ENCODE measurements around the gene MESP1.

MESP1 gene

DNA sequence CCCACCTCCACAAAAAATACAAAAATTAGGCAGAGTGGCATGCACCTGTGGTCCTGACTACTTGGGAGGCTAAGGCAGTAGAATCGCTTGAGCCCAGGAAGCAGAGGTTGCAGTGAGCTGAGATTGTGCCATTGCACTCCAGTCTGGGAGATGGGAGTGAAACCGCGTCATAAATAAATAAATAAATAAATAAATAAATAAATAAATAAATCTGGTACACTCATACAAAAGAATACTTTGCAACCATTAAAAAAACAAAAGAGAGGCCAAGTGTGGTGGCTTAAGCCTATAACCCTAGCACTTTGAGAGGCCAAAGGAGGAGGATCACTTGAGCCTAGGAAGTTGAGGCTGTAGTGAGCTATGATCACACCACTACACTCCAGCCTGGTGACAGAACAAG lies 28.0 kb downstream of the MESP1 start:
- TF ChIP-seq, protein P1, sequence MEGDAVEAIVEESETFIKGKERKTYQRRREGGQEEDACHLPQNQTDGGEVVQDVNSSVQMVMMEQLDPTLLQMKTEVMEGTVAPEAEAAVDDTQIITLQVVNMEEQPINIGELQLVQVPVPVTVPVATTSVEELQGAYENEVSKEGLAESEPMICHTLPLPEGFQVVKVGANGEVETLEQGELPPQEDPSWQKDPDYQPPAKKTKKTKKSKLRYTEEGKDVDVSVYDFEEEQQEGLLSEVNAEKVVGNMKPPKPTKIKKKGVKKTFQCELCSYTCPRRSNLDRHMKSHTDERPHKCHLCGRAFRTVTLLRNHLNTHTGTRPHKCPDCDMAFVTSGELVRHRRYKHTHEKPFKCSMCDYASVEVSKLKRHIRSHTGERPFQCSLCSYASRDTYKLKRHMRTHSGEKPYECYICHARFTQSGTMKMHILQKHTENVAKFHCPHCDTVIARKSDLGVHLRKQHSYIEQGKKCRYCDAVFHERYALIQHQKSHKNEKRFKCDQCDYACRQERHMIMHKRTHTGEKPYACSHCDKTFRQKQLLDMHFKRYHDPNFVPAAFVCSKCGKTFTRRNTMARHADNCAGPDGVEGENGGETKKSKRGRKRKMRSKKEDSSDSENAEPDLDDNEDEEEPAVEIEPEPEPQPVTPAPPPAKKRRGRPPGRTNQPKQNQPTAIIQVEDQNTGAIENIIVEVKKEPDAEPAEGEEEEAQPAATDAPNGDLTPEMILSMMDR (IDR thresholded peaks at IDR 0.05; ENCODE audit: insufficient read depth, low read length), result no peak
- TF ChIP-seq, protein P2, sequence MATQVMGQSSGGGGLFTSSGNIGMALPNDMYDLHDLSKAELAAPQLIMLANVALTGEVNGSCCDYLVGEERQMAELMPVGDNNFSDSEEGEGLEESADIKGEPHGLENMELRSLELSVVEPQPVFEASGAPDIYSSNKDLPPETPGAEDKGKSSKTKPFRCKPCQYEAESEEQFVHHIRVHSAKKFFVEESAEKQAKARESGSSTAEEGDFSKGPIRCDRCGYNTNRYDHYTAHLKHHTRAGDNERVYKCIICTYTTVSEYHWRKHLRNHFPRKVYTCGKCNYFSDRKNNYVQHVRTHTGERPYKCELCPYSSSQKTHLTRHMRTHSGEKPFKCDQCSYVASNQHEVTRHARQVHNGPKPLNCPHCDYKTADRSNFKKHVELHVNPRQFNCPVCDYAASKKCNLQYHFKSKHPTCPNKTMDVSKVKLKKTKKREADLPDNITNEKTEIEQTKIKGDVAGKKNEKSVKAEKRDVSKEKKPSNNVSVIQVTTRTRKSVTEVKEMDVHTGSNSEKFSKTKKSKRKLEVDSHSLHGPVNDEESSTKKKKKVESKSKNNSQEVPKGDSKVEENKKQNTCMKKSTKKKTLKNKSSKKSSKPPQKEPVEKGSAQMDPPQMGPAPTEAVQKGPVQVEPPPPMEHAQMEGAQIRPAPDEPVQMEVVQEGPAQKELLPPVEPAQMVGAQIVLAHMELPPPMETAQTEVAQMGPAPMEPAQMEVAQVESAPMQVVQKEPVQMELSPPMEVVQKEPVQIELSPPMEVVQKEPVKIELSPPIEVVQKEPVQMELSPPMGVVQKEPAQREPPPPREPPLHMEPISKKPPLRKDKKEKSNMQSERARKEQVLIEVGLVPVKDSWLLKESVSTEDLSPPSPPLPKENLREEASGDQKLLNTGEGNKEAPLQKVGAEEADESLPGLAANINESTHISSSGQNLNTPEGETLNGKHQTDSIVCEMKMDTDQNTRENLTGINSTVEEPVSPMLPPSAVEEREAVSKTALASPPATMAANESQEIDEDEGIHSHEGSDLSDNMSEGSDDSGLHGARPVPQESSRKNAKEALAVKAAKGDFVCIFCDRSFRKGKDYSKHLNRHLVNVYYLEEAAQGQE (IDR thresholded peaks at IDR 0.05; ENCODE audit: insufficient replicate concordance, low read depth), result no peak
- TF ChIP-seq GABPA (IDR thresholded peaks at IDR 0.05; ENCODE audit: low read depth), result no peak
- TF ChIP-seq POLR2AphosphoS5 (IDR thresholded peaks at IDR 0.05; ENCODE audit: low read depth), result no peak
- no peak for TF ChIP-seq SPI1 (IDR thresholded peaks at IDR 0.05; ENCODE audit: borderline replicate concordance, low read depth)
- DNase-seq (ENCODE audit: low read depth in 1 of 2, low spot score in 1 of 2), result no peak
- Histone ChIP-seq H3K27ac (replicated peaks) (no peak overlapping the region), H3K27me3 (ENCODE audit: insufficient read depth, poor library complexity, severe bottlenecking) (no peaks in the 10 kb centered on the region), H3K4me3 (replicated peaks; ENCODE audit: insufficient read depth, low read length) (no peak overlapping the region)

DNA sequence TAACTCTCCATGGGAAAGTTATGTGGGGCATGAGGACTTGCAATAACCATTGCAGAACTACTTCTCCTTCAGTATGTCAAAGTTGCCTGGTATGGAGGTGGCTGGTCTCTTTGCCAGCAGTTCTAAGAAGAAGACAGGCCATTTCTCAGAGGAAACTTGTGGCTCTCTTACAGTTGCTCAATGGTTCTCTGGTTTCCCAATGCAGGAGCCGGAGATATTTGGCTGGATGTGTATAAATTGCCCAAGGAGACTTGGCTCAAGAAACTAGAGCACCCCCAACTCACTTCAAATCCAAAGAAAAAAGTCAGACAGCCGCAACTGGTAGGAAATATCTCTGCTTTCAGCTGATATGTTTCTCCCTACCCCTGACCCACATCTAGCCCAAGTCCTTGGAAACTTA lies 36.3 kb downstream of the MESP1 start:
- H3K27ac ChIP-seq (replicated peaks), result no peak overlapping the region
- DNase-seq (ENCODE audit: low read depth in 1 of 2, low spot score in 1 of 2), result peak in 1 of 2 experiments; percentile 78
- no peak overlapping the region for H3K4me3 ChIP-seq (replicated peaks; ENCODE audit: insufficient read depth, low read length)
- TF ChIP-seq, protein P2 (IDR thresholded peaks at IDR 0.05; ENCODE audit: insufficient replicate concordance, low read depth), result no peak
- TF ChIP-seq POLR2AphosphoS5 (IDR thresholded peaks at IDR 0.05; ENCODE audit: low read depth) (no peak), GABPA (IDR thresholded peaks at IDR 0.05; ENCODE audit: low read depth) (no peak)
- no peaks in the 10 kb centered on the region for H3K27me3 ChIP-seq (ENCODE audit: insufficient read depth, poor library complexity, severe bottlenecking)

DNA sequence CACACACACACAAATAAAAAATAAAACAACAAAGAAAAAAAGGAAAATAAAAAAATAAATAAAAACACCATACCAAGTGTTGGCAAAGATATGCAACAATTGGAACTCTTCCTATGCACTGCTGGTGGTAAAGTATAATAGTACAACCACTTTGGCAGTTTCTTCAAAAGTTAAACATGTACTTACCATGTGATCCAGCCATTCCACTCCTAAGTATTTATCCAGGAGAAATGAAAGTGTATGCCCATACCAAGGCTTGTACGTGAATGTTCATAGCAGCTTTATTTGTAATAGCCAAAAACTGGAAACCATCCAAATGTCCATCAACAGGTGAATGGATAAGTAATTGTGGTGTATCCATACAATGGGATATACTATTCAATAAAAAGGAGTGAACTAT lies 43.5 kb downstream of the MESP1 start:
- no peak for DNase-seq (ENCODE audit: low read depth in 1 of 2, low spot score in 1 of 2)
- H3K4me3 ChIP-seq (replicated peaks; ENCODE audit: insufficient read depth, low read length), result no peak overlapping the region
- no peak overlapping the region for H3K27ac ChIP-seq (replicated peaks)
- TF ChIP-seq, protein P1 (IDR thresholded peaks at IDR 0.05; ENCODE audit: insufficient read depth, low read length), result no peak
- TF ChIP-seq GABPA (IDR thresholded peaks at IDR 0.05; ENCODE audit: low read depth) (no peak), SPI1 (IDR thresholded peaks at IDR 0.05; ENCODE audit: borderline replicate concordance, low read depth) (no peak), POLR2AphosphoS5 (IDR thresholded peaks at IDR 0.05; ENCODE audit: low read depth) (no peak)
- TF ChIP-seq, protein P2 (IDR thresholded peaks at IDR 0.05; ENCODE audit: insufficient replicate concordance, low read depth), result no peak
- H3K27me3 ChIP-seq (ENCODE audit: insufficient read depth, poor library complexity, severe bottlenecking), result no peaks in the 10 kb centered on the region
